Activated T-helper 1 cell treated with anti-CD3 and anti-CD28 coated beads, Interleukin-12 subunit alpha, Interleukin-12 subunit beta, Interleukin-2, Interleukin-4 antibody, amounts not matched to agents 30 ng/mL and 10 ng/mL and 1 ng/mL, durations not matched to agents 14 hours and 24 hours and 36 hours (primary cell): Measurements from ENCODE around the gene SNUPN. TPM values are rescaled to one million over a fixed set of nuclear protein-coding genes. Genes with fewer than 3 reads are reported as not detected.
"Not testable (repeated sequence)": the region's sequence is repeated elsewhere in the genome, so short reads cannot be mapped to it uniquely, and the experiment has no call there.

Experiments
- DNase-seq: peaks from one replicate; pipeline ENCODE4 v3.0.0; 2021; ENCODE audit warnings: low spot score
- H3K27ac Mint-ChIP-seq: one replicate; pipeline ENCODE4 v1.8.0; 2021; ENCODE audit warnings: mild to moderate bottlenecking, mixed read lengths
- H3K27me3 Mint-ChIP-seq: one replicate; pipeline ENCODE4 v1.8.0; 2022; ENCODE audit warnings: mild to moderate bottlenecking, moderate library complexity, mixed read lengths; ENCODE audit not compliant: insufficient read depth
- H3K36me3 Mint-ChIP-seq: one replicate; pipeline ENCODE4 v1.8.0; 2021; ENCODE audit warnings: low read depth, mixed read lengths
- H3K4me1 Mint-ChIP-seq: one replicate; pipeline ENCODE4 v1.8.0; 2021; ENCODE audit warnings: low read depth, mixed read lengths
- H3K4me3 Mint-ChIP-seq: one replicate; pipeline ENCODE4 v1.8.0; 2021; ENCODE audit warnings: mild to moderate bottlenecking, moderate library complexity, mixed read lengths
- H3K9me3 Mint-ChIP-seq: one replicate; pipeline ENCODE4 v1.8.0; 2021; ENCODE audit warnings: mixed read lengths
- intact Hi-C: fragments of 100-400 bp; cut with micrococcal nuclease; formaldehyde crosslinking; loops from one replicate; pipeline ENCODE4 v1.15.1; 2024
- total RNA-seq: library from RNA; stranded (reverse); gene quantifications from 2 replicates; pipeline ENCODE4 v1.2.3, GENCODE V29; 2022

The SNUPN gene
- total RNA-seq, 1 donor from 2014 or later = 30.8 TPM

GRCh38 chr15:75578948-75579920 lies 46.3 kb downstream of the SNUPN start, which contains the start of gene PTPN9:
PTPN9 (minus strand) TSS chr15:75579315; CDS start chr15:75578776, 539 bp downstream.
- H3K4me1 Mint-ChIP-seq = peaks cover 23% of the 10 kb centered on the region
- H3K4me3 Mint-ChIP-seq = peak within 1 kb of the TSS; percentile 95
- H3K9me3 Mint-ChIP-seq = no peaks in the 10 kb centered on the region
- H3K27me3 Mint-ChIP-seq = no peaks in the 10 kb centered on the region
- peak within 1 kb of the TSS; percentile 91 for H3K27ac Mint-ChIP-seq
- peaks cover 9% of the 10 kb centered on the region for H3K36me3 Mint-ChIP-seq
- peak; percentile 57 for DNase-seq
- intact Hi-C loops = loop anchor here (1.0 to 10.0 kb wide), 6 partner anchors 46 to 233 kb away; partner anchors contain the start of genes IMP3, MAN2C1 and SNUPN

DNA sequence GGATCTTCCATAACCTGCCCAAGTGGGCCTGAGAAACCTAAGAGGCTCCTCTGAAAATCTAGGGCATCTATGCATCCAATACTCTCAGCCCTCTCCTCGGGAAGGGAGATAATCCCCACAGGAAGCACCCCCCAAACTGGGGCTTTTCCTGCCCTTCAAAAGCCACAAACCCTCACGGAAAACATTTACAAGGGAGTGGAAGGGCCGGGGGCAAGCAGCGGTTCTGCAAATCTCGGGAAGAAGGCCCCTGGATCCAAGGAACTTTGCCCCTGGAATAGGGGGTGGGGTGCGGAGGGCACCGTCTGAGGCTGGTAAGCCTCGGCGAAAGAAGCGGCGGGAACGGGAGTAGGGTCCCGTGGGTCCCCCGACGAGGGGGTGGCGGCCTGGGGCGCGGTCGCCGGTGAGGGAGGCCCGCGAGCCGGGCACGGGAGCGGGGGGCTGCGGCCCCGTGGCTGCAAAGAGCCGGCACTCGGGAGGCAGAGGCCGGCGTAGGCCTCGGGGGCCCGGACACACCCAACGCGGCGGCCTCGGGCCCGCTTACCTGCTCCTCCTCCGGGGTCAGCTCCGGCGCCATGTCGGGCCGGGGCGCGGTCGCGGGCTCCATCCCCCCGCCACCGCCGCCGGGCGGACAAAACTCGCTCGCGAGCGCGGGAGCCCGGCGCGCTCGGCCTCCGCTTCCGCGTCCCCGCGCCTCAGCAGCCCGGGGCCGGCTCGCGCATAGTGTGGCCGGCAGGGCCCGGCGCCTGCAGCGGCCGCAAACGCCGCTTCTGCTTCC lies 47.2 kb downstream of the SNUPN start:
- peak overlapping the region; percentile 91 for H3K27ac Mint-ChIP-seq
- peaks cover 12% of the 10 kb centered on the region for H3K36me3 Mint-ChIP-seq
- no peaks in the 10 kb centered on the region for H3K27me3 Mint-ChIP-seq
- intact Hi-C loops = loop anchor here (2.0 to 10.0 kb wide), 3 partner anchors 64 to 234 kb away; no protein-coding TSS in a partner anchor
- H3K9me3 Mint-ChIP-seq = no peaks in the 10 kb centered on the region
- peaks cover 32% of the 10 kb centered on the region for H3K4me1 Mint-ChIP-seq
- H3K4me3 Mint-ChIP-seq = peak overlapping the region; percentile 95
- peak; percentile 24 for DNase-seq

- intact Hi-C loops = loop anchor here (2.0 to 10.0 kb wide), 3 partner anchors 63 to 235 kb away; no protein-coding TSS in a partner anchor
- Mint-ChIP-seq H3K9me3 (no peaks in the 10 kb centered on the region), H3K4me3 (peak overlapping the region; percentile 95), H3K36me3 (peaks cover 12% of the 10 kb centered on the region), H3K27me3 (no peaks in the 10 kb centered on the region), H3K27ac (peak overlapping the region; percentile 91), H3K4me1 (peaks cover 38% of the 10 kb centered on the region)
- no peak for DNase-seq
Measured at GRCh38 chr15:75577401-75578172, 47.9 kb downstream of the SNUPN start.

GRCh38 chr15:75573648-75574384 lies 51.7 kb downstream of the SNUPN start:
- no peaks in the 10 kb centered on the region for H3K9me3 Mint-ChIP-seq
- peaks cover 19% of the 10 kb centered on the region for H3K36me3 Mint-ChIP-seq
- H3K4me1 Mint-ChIP-seq = peaks cover 36% of the 10 kb centered on the region
- intact Hi-C loops = loop anchor here (10.0 kb wide), 1 partner anchor 59 kb away; no protein-coding TSS in a partner anchor
- H3K27me3 Mint-ChIP-seq = no peaks in the 10 kb centered on the region
- DNase-seq = no peak
- H3K27ac Mint-ChIP-seq = peak overlapping the region; percentile 6
- no peak overlapping the region for H3K4me3 Mint-ChIP-seq

DNA sequence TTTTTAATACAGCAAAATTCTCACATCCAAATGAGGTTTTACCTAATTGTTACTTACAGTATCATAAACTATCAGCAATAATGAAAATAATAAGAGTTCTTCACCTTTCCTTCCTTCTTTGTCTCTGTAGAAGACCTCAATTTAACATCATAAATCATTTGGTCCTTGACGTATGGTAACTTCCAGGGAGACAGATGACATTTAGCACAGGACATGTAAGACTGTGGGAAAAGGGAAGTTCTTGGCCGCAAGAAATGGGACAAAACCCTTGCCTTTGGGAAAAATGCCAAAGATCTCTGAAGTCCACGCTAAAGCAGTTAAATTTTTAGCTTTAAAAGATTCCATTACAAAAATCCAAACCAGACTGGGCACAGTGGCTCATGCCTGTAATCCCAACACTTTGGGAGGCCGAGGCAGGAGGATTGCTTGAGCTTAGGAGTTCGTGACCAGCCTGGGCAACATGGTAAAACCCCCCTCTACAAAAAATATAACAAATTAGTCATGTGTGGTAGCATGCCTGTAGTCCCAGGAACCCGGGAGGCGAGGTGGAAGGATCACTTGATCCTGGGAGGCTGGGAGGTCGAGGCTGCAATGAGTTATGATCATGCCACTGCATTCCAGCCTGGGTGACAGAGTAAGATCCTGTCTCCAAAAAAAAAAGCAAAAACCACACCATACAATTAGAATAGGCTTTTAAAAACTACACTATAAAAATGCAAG lies 55.2 kb downstream of the SNUPN start:
- peaks cover 23% of the 10 kb centered on the region for H3K4me1 Mint-ChIP-seq

DNA sequence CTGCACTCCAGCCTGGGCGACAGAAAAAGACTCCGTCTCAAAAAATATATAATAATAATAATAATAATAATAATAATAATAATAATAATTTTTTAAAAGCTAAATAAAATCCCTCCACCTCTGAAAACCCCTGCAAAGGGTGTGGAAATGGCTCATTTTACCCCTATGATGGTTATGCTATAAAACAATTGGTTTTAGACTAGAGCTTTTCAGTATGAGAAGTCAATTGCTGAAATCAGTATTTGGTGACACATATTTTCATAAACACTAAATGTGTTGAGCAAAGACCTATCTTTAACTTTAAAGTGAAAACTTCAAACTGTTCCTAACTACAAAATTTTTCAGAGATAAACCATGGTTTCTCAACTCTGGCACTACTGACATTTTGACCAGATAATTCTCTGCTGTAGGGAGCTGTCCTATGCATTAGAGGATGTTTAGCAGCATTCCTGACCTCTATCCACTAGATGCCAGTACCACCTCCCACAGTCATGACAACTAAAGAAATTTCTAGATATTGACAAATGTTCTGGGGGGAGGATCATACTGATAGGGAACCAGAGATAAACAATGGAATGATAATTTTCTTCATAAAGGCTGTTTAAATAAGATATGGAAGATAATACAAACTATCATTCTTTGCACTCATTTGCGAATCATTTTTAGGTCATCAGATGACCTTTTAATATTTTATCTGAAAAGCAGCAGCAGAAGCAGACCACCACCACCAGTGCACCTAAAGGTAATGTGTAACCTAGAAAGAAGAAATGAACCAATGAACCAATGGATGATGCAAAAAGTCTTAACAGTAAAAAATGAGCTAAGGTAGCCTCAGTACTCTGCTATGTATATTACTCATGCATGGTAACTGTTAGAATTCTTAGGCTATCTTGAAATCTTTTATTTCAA lies 60.2 kb downstream of the SNUPN start:
- no peak for DNase-seq
- peaks cover 7% of the 10 kb centered on the region for H3K36me3 Mint-ChIP-seq
- no peak overlapping the region for H3K4me3 Mint-ChIP-seq
- intact Hi-C loops = no loop called here
- H3K27me3 Mint-ChIP-seq = no peaks in the 10 kb centered on the region
- H3K27ac Mint-ChIP-seq = no peak overlapping the region
- H3K4me1 Mint-ChIP-seq = peaks cover 6% of the 10 kb centered on the region
- H3K9me3 Mint-ChIP-seq = no peaks in the 10 kb centered on the region

More for the DNA sequence above, 55.2 kb downstream of the SNUPN start:
- no peaks in the 10 kb centered on the region for H3K27me3 Mint-ChIP-seq
- no peak overlapping the region for H3K4me3 Mint-ChIP-seq
- H3K27ac Mint-ChIP-seq = no peak overlapping the region
- peaks cover 10% of the 10 kb centered on the region for H3K36me3 Mint-ChIP-seq
- no peak for DNase-seq
- intact Hi-C loops = loop anchor here (10.0 kb wide), 1 partner anchor 55 kb away; no protein-coding TSS in a partner anchor
- no peaks in the 10 kb centered on the region for H3K9me3 Mint-ChIP-seq

DNA sequence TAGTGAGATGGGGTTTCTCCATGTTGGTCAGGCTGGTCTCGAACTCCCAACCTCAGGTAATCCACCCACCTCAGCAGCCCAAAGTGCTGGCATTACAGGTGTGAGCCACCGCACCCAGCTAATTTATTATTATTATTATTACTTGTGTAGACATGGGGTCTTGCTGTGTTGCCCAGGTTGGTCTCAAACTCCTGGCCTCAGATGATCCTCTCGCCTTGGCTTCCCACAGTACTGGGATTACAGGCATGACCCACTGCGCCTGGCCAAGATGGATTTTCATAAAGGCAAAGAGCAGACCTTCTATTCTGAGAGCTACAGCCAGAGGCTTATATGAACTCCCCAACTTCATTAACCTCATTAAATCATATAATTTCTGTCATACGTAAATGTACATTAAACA lies 63.6 kb downstream of the SNUPN start:
- Mint-ChIP-seq H3K4me3 (no peak overlapping the region), H3K27me3 (no peaks in the 10 kb centered on the region), H3K4me1 (no peaks in the 10 kb centered on the region), H3K36me3 (no peaks in the 10 kb centered on the region), H3K27ac (no peak overlapping the region), H3K9me3 (no peaks in the 10 kb centered on the region)
- intact Hi-C loops = no loop called here
- DNase-seq = no peak

DNA sequence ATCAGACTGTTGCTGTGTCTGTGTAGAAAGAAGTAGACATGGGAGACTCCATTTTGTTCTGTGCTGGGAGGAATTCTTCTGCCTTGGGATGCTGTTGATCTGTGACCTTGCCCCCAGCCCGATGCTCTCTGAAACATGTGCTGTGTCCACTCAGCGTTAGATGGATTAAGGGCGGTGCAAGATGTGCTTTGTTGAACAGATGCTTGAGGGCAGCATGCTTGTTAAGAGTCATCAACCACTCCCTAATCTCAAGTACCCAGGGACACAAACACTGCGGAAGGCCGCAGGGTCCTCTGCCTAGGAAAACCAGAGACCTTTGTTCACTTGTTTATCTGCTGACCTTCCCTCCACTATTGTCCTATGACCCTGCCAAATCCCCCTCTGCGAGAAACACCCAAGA lies 66.2 kb downstream of the SNUPN start:
- DNase-seq, intact Hi-C loops, H3K27ac Mint-ChIP-seq, H3K4me3 Mint-ChIP-seq, H3K4me1 Mint-ChIP-seq, H3K36me3 Mint-ChIP-seq, H3K9me3 Mint-ChIP-seq, H3K27me3 Mint-ChIP-seq: not testable (repeated sequence)

GRCh38 chr15:75558955-75559354 lies 66.6 kb downstream of the SNUPN start:
- intact Hi-C loops, H3K36me3 Mint-ChIP-seq: not testable (repeated sequence)

GRCh38 chr15:75554717-75555116 lies 70.8 kb downstream of the SNUPN start:
- H3K27ac Mint-ChIP-seq = no peak overlapping the region
- peaks cover 9% of the 10 kb centered on the region for H3K4me1 Mint-ChIP-seq
- intact Hi-C loops = no loop called here
- no peak overlapping the region for H3K4me3 Mint-ChIP-seq
- no peak for DNase-seq
- H3K27me3 Mint-ChIP-seq = no peaks in the 10 kb centered on the region
- H3K9me3 Mint-ChIP-seq = no peaks in the 10 kb centered on the region
- H3K36me3 Mint-ChIP-seq = no peaks in the 10 kb centered on the region

More at GRCh38 chr15:75558955-75559354, 66.6 kb downstream of the SNUPN start:
- not testable (repeated sequence) for H3K4me3 Mint-ChIP-seq, H3K4me1 Mint-ChIP-seq, H3K27me3 Mint-ChIP-seq, H3K9me3 Mint-ChIP-seq, H3K27ac Mint-ChIP-seq, DNase-seq
